GM23338 (cell line): ENCODE results near the gene MBNL3. TPM values are rescaled to one million over a fixed set of nuclear protein-coding genes. Genes with fewer than 3 reads are reported as not detected.

Source experiments
- ATAC-seq: fragments of 200-7000 bp; cut with Tn5 transposase; 3 replicates; pipeline ENCODE4 v1.9.1; 2020
- DNase-seq: peaks from one replicate; pipeline ENCODE4 v3.0.0-alpha.2; 2015; ENCODE audit warnings: low spot score
- H2AFZ ChIP-seq: fragments of 200-600 bp; sonication (generic); 2 replicates; pipeline ENCODE4 v1.8.0; 2016; ENCODE audit warnings: antibody characterized with exemption, mild to moderate bottlenecking, moderate library complexity
- H3F3A ChIP-seq: fragments of 200-600 bp; sonication (generic); replicated peaks from 2 replicates; pipeline ENCODE4 v1.8.0; 2017; ENCODE audit warnings: antibody characterized with exemption, mixed run types, low read depth
- H3K27ac ChIP-seq: fragments of 200-600 bp; sonication (generic); 2 replicates; pipeline ENCODE4 v1.6.1; 2016; ENCODE audit warnings: low read depth
- H3K27me3 ChIP-seq: fragments of 200-600 bp; sonication (generic); 2 replicates; pipeline ENCODE4 v1.8.0; 2016; ENCODE audit warnings: mild to moderate bottlenecking, mixed run types, moderate library complexity; ENCODE audit not compliant: insufficient read depth
- H3K36me3 ChIP-seq: fragments of 200-600 bp; sonication (generic); 2 replicates; pipeline ENCODE4 v1.8.0; 2016; ENCODE audit warnings: mild to moderate bottlenecking; ENCODE audit not compliant: insufficient read depth
- H3K4me1 ChIP-seq: fragments of 200-600 bp; sonication (generic); 2 replicates; pipeline ENCODE4 v1.8.0; 2016; ENCODE audit warnings: mild to moderate bottlenecking, moderate library complexity; ENCODE audit not compliant: insufficient read depth
- H3K4me2 ChIP-seq: fragments of 200-600 bp; sonication (generic); 2 replicates; pipeline ENCODE4 v1.7.1; 2017; ENCODE audit warnings: mixed run types
- H3K4me3 ChIP-seq: fragments of 200-600 bp; sonication (generic); 2 replicates; pipeline ENCODE4 v1.6.1; 2016; ENCODE audit warnings: mixed run types
- H3K79me2 ChIP-seq: fragments of 200-600 bp; sonication (generic); replicated peaks from 2 replicates; pipeline ENCODE4 v1.8.0; 2017; ENCODE audit warnings: mild to moderate bottlenecking; ENCODE audit not compliant: insufficient read depth
- H3K9me2 ChIP-seq: fragments of 200-600 bp; sonication (generic); 2 replicates; pipeline ENCODE4 v1.8.0; 2017; ENCODE audit not compliant: insufficient read depth
- H4K20me1 ChIP-seq: fragments of 200-600 bp; sonication (generic); replicated peaks from 2 replicates; pipeline ENCODE4 v1.8.0; 2017; ENCODE audit warnings: mild to moderate bottlenecking; ENCODE audit not compliant: insufficient read depth
- H3K27ac Mint-ChIP-seq: 2 replicates; pipeline ENCODE4 v1.8.0; 2020; ENCODE audit warnings: inconsistent platforms, mild to moderate bottlenecking, moderate library complexity, mixed read lengths
- H3K27me3 Mint-ChIP-seq: 3 replicates; pipeline ENCODE4 v1.8.0; 2022; ENCODE audit warnings: low read depth, mild to moderate bottlenecking, moderate library complexity, mixed read lengths, inconsistent platforms; ENCODE audit not compliant: insufficient read depth, poor library complexity
- H3K36me3 Mint-ChIP-seq: 3 replicates; pipeline ENCODE4 v1.8.0; 2021; ENCODE audit warnings: low read depth, mild to moderate bottlenecking, inconsistent platforms, moderate library complexity, mixed read lengths
- H3K4me1 Mint-ChIP-seq: 3 replicates; pipeline ENCODE4 v1.8.0; 2020; ENCODE audit warnings: mild to moderate bottlenecking, inconsistent platforms, mixed read lengths
- H3K4me3 Mint-ChIP-seq: 3 replicates; pipeline ENCODE4 v1.8.0; 2021; ENCODE audit warnings: moderate library complexity, mild to moderate bottlenecking, inconsistent platforms, mixed read lengths
- H3K9me3 Mint-ChIP-seq: 3 replicates; pipeline ENCODE4 v1.8.0; 2020; ENCODE audit warnings: moderate library complexity, mild to moderate bottlenecking, inconsistent platforms, mixed read lengths
- CREB1 ChIP-seq: fragments of 250-450 bp; sonication (Bioruptor Pico); IDR thresholded peaks from 2 replicates; pipeline ENCODE4 v1.5.0; 2020; ENCODE audit warnings: low read depth, mild to moderate bottlenecking, moderate library complexity
- CTCF ChIP-seq, 2 experiments: fragments of 200-600 bp in 1 of 2; sonication (generic) in 1 of 2; conservative IDR thresholded peaks; 2 replicates each; pipeline versions ENCODE4 v1.5.1 to v1.6.1; 2016 to 2017; ENCODE audit warnings: antibody characterized with exemption in 2 of 2, low read depth in 2 of 2, mild to moderate bottlenecking in 2 of 2, moderate library complexity in 1 of 2
- ETS1 ChIP-seq: IDR thresholded peaks from 2 replicates; pipeline ENCODE4 v1.6.1; 2016; ENCODE audit warnings: antibody characterized with exemption
- EZH2 ChIP-seq: fragments of 200-600 bp; sonication (generic); IDR thresholded peaks from one replicate; pipeline ENCODE4 v1.8.0; 2017; ENCODE audit warnings: antibody characterized with exemption, mild to moderate bottlenecking, low read depth; ENCODE audit not compliant: unreplicated experiment
- EZH2phosphoT487 ChIP-seq: fragments of 200-600 bp; sonication (generic); IDR thresholded peaks from one replicate; pipeline ENCODE4 v1.8.1; 2018; ENCODE audit warnings: antibody characterized with exemption; ENCODE audit not compliant: unreplicated experiment
- JUNB ChIP-seq: IDR thresholded peaks from one replicate; pipeline ENCODE4 v1.6.1; 2016; ENCODE audit warnings: antibody characterized with exemption; ENCODE audit not compliant: unreplicated experiment
- NANOG ChIP-seq: IDR thresholded peaks from 2 replicates; pipeline ENCODE4 v1.6.1; 2016; ENCODE audit warnings: antibody characterized with exemption, borderline replicate concordance
- POLR2AphosphoS5 ChIP-seq: IDR thresholded peaks from 2 replicates; pipeline ENCODE4 v1.6.1; 2016; ENCODE audit warnings: antibody characterized with exemption, low read depth
- REST ChIP-seq: IDR thresholded peaks from one replicate; pipeline ENCODE4 v1.6.1; 2018; ENCODE audit warnings: antibody characterized with exemption; ENCODE audit not compliant: unreplicated experiment
- STAT1 ChIP-seq: IDR thresholded peaks from one replicate; pipeline ENCODE4 v1.6.1; 2016; ENCODE audit warnings: antibody characterized with exemption; ENCODE audit not compliant: unreplicated experiment
- ZNF114 ChIP-seq: fragments of 250-450 bp; sonication (Bioruptor Pico); IDR thresholded peaks from 2 replicates; pipeline ENCODE4 v1.5.0; 2020; ENCODE audit warnings: mild to moderate bottlenecking, moderate library complexity
- ZNF331 ChIP-seq: fragments of 250-450 bp; sonication (Bioruptor Pico); IDR thresholded peaks from 2 replicates; pipeline ENCODE4 v1.5.0; 2020; ENCODE audit warnings: low read depth, mild to moderate bottlenecking, moderate library complexity
- ZNF462 ChIP-seq: fragments of 250-450 bp; sonication (Bioruptor Pico); IDR thresholded peaks from 2 replicates; pipeline ENCODE4 v1.5.0; 2020; ENCODE audit warnings: mild to moderate bottlenecking, moderate library complexity
- polyA plus RNA-seq: library from polyadenylated mRNA; unstranded; fragments of >200 nt; fragmentation: Nextera tagmentation; extraction: Ambion mirVana; gene quantifications from 2 replicates; pipeline ENCODE4 v1.2.1, GENCODE V29; 2016
- total RNA-seq: library from RNA; depleted of rRNA; stranded (reverse); fragments of >200 nt; shearing (Covaris generic); gene quantifications from 2 replicates; pipeline ENCODE4 v1.2.3, GENCODE V29; 2014

Gene MBNL3
- total and polyA plus RNA-seq, 2 experiments from 2014 or later: 2.3 to 2.4 TPM

GRCh38 chrX:132520213-132520612, 31.4 kb upstream of the MBNL3 start:
- ATAC-seq (no peak), DNase-seq (no peak)
- Histone ChIP-seq H4K20me1 (no peaks in the 10 kb centered on the region), H2AFZ (no peak overlapping the region), H3K4me3 (no peak overlapping the region), H3K4me2 (no peak overlapping the region), H3K36me3 (no peaks in the 10 kb centered on the region), H3F3A (no peaks in the 10 kb centered on the region), H3K27ac (no peak overlapping the region), H3K27me3 (no peaks in the 10 kb centered on the region), H3K9me2 (no peaks in the 10 kb centered on the region), H3K79me2 (no peaks in the 10 kb centered on the region), H3K4me1 (no peaks in the 10 kb centered on the region)
- no peak for TF ChIP-seq REST
- TF ChIP-seq CTCF (conservative IDR thresholded peaks at IDR 0.05; ENCODE audit: low read depth in 2 of 2): no peak
- no peak for TF ChIP-seq ZNF462 (CRISPR knock-in tag)
- TF ChIP-seq CREB1: no peak
- no peak for TF ChIP-seq ZNF331
- TF ChIP-seq POLR2AphosphoS5: no peak
- TF ChIP-seq EZH2: no peak
- TF ChIP-seq NANOG: no peak
- TF ChIP-seq EZH2phosphoT487: no peak
- no peak for TF ChIP-seq ZNF114 (CRISPR knock-in tag)
- no peak for TF ChIP-seq JUNB
- no peak for TF ChIP-seq ETS1
- TF ChIP-seq STAT1: no peak
- H3K27me3 Mint-ChIP-seq: no peaks in the 10 kb centered on the region
- no peaks in the 10 kb centered on the region for H3K36me3 Mint-ChIP-seq
- no peak overlapping the region for H3K4me3 Mint-ChIP-seq
- H3K9me3 Mint-ChIP-seq: no peaks in the 10 kb centered on the region
- no peaks in the 10 kb centered on the region for H3K4me1 Mint-ChIP-seq
- no peak overlapping the region for H3K27ac Mint-ChIP-seq
